IPS-NIHi7 (cell line): ENCODE data around the gene DNAJC7.
"Not testable (repeated sequence)": the region's sequence is repeated elsewhere in the genome, so short reads cannot be mapped to it uniquely, and the experiment has no call there.

Experiments
- DNase-seq: peaks from one replicate; pipeline ENCODE4 v3.0.0; 2012; ENCODE audit warnings: mixed read lengths; ENCODE audit errors: extremely low spot score

DNAJC7 gene

GRCh38 chr17:42040818-42041217 lies 23.6 kb upstream of the DNAJC7 start:
- no peak for DNase-seq

- no peak for DNase-seq
Observed at GRCh38 chr17:42039794-42040763, 22.8 kb upstream of the DNAJC7 start.

- DNase-seq: no peak
Observed at GRCh38 chr17:42038221-42038973, 21.2 kb upstream of the DNAJC7 start.

- DNase-seq: no peak
Observed at GRCh38 chr17:42034059-42034458, 16.8 kb upstream of the DNAJC7 start.

GRCh38 chr17:42031584-42031983 lies 14.3 kb upstream of the DNAJC7 start:
- DNase-seq: no peak

GRCh38 chr17:42028791-42029127 lies 11.5 kb upstream of the DNAJC7 start:
- DNase-seq: no peak

- DNase-seq: peak; percentile 84
Observed at GRCh38 chr17:42027961-42028790, 10.9 kb upstream of the DNAJC7 start.

GRCh38 chr17:42027590-42027889 lies 10.3 kb upstream of the DNAJC7 start:
- DNase-seq: no peak

- DNase-seq: peak; percentile 19
Observed at GRCh38 chr17:42026857-42027589, 9.8 kb upstream of the DNAJC7 start.

GRCh38 chr17:42025936-42026335 lies 8.7 kb upstream of the DNAJC7 start:
- DNase-seq: no peak

- DNase-seq: no peak
Observed at GRCh38 chr17:42025191-42025579, 7.9 kb upstream of the DNAJC7 start.

- no peak for DNase-seq
Observed at GRCh38 chr17:42023524-42024349, 6.5 kb upstream of the DNAJC7 start.

GRCh38 chr17:42020845-42021244 lies 3.6 kb upstream of the DNAJC7 start:
- not testable (repeated sequence) for DNase-seq

- DNase-seq: peak; percentile 93
Observed at GRCh38 chr17:42019509-42020404, 2.5 kb upstream of the DNAJC7 start, which contains the start of gene NKIRAS2. Gene NKIRAS2, plus strand, starts transcription at chr17:42020090. Its CDS starts 1,488 bp downstream, at chr17:42021578.

GRCh38 chr17:42018988-42019387 lies 1.7 kb upstream of the DNAJC7 start:
- no peak for DNase-seq

- DNase-seq: peak; percentile 46
Observed at GRCh38 chr17:42018339-42018738, 1.1 kb upstream of the DNAJC7 start.

GRCh38 chr17:42017866-42018200 lies 594 bp upstream of the DNAJC7 start:
- DNase-seq: no peak

- no peak for DNase-seq
Observed at GRCh38 chr17:42016411-42016831, 818 bp downstream of the DNAJC7 start.

GRCh38 chr17:42013740-42014139 lies 3.5 kb downstream of the DNAJC7 start:
- not testable (repeated sequence) for DNase-seq
